HG03565 (cell line): ENCODE results near the gene PTH2R.
"Not testable (repeated sequence)": the region's sequence is repeated elsewhere in the genome, so short reads cannot be mapped to it uniquely, and the experiment has no call there.

Experiments
- ATAC-seq: cut with Tn5 transposase; IDR thresholded peaks from one replicate; pipeline ENCODE4 v1.9.1; 2021; ENCODE audit warnings: mild to moderate bottlenecking, moderate library complexity; ENCODE audit not compliant: unreplicated experiment

Gene PTH2R

GRCh38 chr2:208406474-208407451 is at the start of gene PTH2R:
Gene PTH2R, plus strand, starts transcription at chr2:208406792. Its CDS starts 252 bp downstream, at chr2:208407044.
- ATAC-seq, result no peak

DNA sequence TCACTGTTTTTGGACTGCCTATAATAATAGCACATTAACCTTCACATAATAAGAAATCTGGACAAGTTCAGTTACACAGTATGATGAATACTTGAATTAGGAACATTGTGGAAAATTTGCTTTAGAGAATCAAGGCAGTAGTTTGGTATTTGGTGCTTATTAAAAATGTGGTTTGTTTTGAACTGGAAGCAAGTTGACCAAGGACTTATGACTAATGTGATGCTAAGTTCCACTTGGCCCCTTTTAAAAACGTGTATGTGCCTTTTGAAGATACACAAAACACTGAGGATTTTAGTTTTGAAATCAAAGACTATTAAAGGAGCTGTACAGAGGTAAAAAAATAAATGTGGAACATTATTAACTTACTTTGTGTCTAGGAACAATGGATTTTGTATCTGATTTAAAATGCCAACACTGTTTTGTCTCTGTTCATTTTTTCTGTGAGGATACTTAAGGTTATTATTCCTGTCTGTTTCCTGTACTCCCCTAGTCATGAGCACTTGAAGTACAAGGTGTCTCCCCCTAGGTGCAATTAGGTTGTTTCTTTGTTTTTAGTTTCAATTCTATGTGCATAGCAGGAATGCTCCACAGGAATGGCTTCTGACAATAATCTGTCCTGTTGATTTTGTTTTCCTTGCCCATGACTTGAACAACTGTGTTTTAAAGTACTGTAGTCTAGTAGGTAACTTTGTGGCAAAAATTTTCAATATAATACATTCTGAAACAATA is 49.6 kb upstream of the PTH2R start:
- ATAC-seq, result no peak

- no peak for ATAC-seq
Observed at GRCh38 chr2:208358758-208359631, 47.6 kb upstream of the PTH2R start.

DNA sequence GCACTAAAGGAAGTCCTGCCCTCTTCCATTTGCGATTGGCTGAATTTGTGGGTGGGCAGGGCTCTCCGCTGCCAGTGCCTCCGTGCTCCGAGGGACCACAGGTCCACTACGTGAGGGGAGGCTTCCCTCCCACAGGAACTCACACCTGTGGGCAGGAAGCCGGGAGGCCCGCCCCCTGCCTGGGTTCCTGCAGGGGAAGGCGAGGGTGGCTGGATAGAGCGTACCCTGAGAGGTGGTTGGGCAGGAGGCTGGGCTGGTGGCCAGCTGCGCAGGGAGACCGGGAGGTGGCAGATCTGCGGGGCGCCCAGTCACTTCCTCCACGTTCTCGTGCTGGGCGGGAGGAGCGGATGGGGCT is 47.0 kb upstream of the PTH2R start:
- ATAC-seq, result no peak

DNA sequence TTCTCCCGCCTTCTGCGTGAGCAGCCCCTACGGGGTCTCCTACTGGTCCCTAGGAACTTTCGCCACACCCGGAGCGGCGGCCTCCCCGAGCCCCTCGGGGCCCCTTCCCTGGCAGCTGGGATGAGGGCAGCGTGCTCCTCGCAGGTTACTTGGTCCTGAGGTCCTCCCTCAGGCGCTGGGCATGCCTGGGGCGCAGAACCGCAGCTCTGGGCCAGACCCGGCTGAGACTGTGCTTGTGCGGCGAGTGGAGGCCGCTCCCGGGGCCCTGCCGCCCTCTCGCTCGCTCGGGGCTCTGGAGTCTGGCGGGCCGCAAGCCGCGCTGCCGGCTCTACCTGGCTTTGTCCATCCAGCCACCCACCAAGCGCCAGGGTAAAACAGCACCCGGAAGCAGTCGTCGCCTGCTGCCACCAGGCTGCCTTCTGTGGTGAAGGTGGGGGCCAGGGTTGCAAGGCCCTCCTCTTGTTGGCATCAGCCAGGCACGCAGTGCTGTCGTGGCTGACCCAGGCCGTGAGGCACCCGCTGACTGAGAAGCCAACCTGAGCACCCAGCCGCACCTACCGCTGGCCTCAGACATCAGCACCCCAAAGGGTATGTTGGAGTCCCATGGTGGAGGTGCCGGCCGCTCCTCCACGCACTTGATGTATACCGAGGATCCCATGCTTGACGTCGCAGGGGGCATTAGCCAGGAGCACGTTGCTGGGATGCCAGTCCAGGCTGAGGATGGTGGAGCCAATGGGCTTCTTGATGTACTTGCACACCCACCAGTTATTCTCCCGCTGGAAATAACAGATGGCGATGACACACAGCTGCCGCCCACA is 46.1 kb upstream of the PTH2R start:
- ATAC-seq, result no peak

DNA sequence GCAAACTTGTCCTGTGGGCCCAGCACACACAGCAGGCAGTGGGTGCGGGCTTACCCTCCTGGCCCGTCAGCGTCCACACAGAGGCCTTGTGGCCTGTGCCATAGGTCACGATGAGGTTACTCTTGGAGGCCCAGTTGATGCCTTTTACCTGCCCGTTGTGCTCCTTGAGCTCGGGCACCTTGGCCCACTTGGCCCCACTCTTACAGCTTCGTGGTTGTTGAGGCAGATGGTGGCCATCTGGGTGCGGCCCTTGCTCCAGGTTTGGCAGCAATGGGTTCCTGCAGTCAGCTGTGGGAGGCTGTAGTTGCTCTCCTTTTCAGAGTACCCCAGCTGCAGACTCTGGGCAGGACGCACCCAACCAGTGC is 45.5 kb upstream of the PTH2R start:
- ATAC-seq, result no peak

GRCh38 chr2:208363485-208363884 is 43.1 kb upstream of the PTH2R start:
- ATAC-seq, result peak; percentile 75

GRCh38 chr2:208366215-208367127 is 40.1 kb upstream of the PTH2R start:
- ATAC-seq, result peak; percentile 53

DNA sequence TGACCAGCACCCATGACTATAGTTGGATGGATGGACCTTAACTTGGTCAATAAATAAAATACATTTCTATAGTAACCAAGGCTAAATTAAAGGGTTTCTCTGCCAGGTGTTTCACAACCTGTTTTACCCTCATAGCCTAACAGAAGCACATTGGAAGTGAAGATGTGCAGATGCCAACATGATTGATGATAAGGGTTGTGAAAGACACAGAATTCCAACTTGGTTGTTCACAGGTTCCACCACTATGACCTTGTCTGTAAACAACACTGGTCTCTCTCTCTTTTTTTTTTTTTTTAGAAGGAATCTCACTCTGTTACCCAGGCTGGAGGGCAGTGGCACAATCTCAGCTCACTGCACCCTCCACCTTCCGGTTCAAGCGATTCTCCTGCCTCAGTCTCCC is 37.5 kb upstream of the PTH2R start:
- no peak for ATAC-seq

- ATAC-seq, result no peak
Observed at GRCh38 chr2:208370881-208371633, 35.5 kb upstream of the PTH2R start.

- no peak for ATAC-seq
Observed at GRCh38 chr2:208371634-208371935, 35.0 kb upstream of the PTH2R start.

DNA sequence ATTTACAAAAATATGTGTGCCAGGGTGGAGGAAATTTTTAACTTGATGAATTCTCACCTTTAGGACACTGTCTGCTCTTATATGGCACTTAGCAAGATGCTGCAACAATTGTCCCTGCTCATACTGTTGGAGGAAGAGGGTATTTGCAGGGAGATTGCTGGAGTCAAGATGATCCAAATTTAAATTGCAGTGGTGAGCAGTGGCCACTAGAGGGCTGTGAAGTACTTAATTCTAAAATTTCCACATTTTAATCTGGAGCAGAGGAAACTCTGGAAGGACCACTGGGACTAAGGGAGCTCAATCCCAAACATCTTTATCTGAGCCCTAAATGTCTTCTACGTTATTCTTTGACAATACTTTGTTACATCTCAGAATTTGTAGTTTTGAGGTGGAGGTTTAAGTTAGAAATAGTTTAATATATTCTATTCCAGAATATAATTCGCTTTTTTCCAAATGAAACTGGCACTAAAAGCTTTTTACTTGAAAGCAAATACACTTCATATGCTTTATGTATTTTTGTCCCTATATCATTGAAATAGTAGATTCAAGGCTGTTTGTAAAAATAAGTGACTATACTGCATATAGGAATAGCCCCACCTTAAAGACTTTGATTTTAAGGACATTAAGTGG is 33.0 kb upstream of the PTH2R start:
- ATAC-seq, result peak; percentile 58

- ATAC-seq, result no peak
Observed at GRCh38 chr2:208375491-208376068, 31.0 kb upstream of the PTH2R start.

GRCh38 chr2:208377344-208377860 is 29.2 kb upstream of the PTH2R start:
- ATAC-seq, result not testable (repeated sequence)

- no peak for ATAC-seq
Observed at GRCh38 chr2:208379192-208379591, 27.4 kb upstream of the PTH2R start.

- ATAC-seq, result no peak
Observed at GRCh38 chr2:208384637-208385036, 22.0 kb upstream of the PTH2R start.

DNA sequence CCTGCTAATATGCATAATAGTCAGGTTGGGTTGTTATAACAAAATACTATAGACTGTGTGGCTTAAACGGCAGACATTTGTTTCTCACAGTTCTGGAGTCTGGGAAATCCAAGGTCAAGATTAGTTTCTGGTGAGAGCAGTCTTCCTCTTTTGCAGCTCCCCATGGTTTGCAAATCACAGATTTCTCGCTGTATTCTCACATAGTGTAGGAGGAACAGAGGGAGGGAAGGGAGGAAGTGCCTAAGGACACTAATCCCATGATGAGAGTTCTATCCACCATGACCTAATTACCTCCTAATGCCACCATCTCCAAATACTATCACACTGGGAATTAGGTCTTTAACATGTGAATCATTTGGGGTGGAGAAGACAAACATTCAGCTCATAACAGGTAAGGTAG is 20.1 kb upstream of the PTH2R start:
- no peak for ATAC-seq

- no peak for ATAC-seq
Observed at GRCh38 chr2:208389940-208390339, 16.7 kb upstream of the PTH2R start.
